ENCODE data around the gene TLCD5.

Gene TLCD5

GRCh38 chr11:120307476-120307875, 17.6 kb upstream of the TLCD5 start:
- DNase-seq (ENCODE audit: low read depth in 2 of 3, low spot score in 2 of 3), result no peak

- no peak for DNase-seq (ENCODE audit: low read depth in 2 of 3, low spot score in 2 of 3)
Measured at GRCh38 chr11:120308081-120308480, 17.0 kb upstream of the TLCD5 start.

GRCh38 chr11:120310870-120311269, 14.2 kb upstream of the TLCD5 start:
- no peak for DNase-seq (ENCODE audit: low read depth in 2 of 3, low spot score in 2 of 3)

GRCh38 chr11:120314861-120315260, 10.2 kb upstream of the TLCD5 start:
- DNase-seq (ENCODE audit: low read depth in 2 of 3, low spot score in 2 of 3), result no peak

GRCh38 chr11:120316880-120317688, 8.0 kb upstream of the TLCD5 start:
- no peak for DNase-seq (ENCODE audit: low read depth in 2 of 3, low spot score in 2 of 3)

- no peak for DNase-seq (ENCODE audit: low read depth in 2 of 3, low spot score in 2 of 3)
Measured at GRCh38 chr11:120317689-120318480, 7.2 kb upstream of the TLCD5 start.

- DNase-seq (ENCODE audit: low read depth in 2 of 3, low spot score in 2 of 3), result no peak
Measured at GRCh38 chr11:120318906-120319305, 6.2 kb upstream of the TLCD5 start.

- DNase-seq (ENCODE audit: low read depth in 2 of 3, low spot score in 2 of 3), result no peak
Measured at GRCh38 chr11:120326228-120326627, 1.1 kb downstream of the TLCD5 start.

GRCh38 chr11:120326845-120327281, 1.8 kb downstream of the TLCD5 start:
- no peak for DNase-seq (ENCODE audit: low read depth in 2 of 3, low spot score in 2 of 3)

GRCh38 chr11:120327311-120327710, 2.2 kb downstream of the TLCD5 start:
- DNase-seq (ENCODE audit: low read depth in 2 of 3, low spot score in 2 of 3), result no peak

- no peak for DNase-seq (ENCODE audit: low read depth in 2 of 3, low spot score in 2 of 3)
Measured at GRCh38 chr11:120329556-120329955, 4.5 kb downstream of the TLCD5 start.

- no peak for DNase-seq (ENCODE audit: low read depth in 2 of 3, low spot score in 2 of 3)
Measured at GRCh38 chr11:120330045-120330444, 4.9 kb downstream of the TLCD5 start.

- DNase-seq (ENCODE audit: low read depth in 2 of 3, low spot score in 2 of 3), result no peak
Measured at GRCh38 chr11:120331301-120331996, 6.3 kb downstream of the TLCD5 start.

- DNase-seq (ENCODE audit: low read depth in 2 of 3, low spot score in 2 of 3), result no peak
Measured at GRCh38 chr11:120332822-120333716, 8.0 kb downstream of the TLCD5 start.

GRCh38 chr11:120333801-120334200, 8.7 kb downstream of the TLCD5 start:
- no peak for DNase-seq (ENCODE audit: low read depth in 2 of 3, low spot score in 2 of 3)

- no peak for DNase-seq (ENCODE audit: low read depth in 2 of 3, low spot score in 2 of 3)
Measured at GRCh38 chr11:120334332-120334731, 9.2 kb downstream of the TLCD5 start.

- peak in 1 of 3 experiments; percentile 17 for DNase-seq (ENCODE audit: low read depth in 2 of 3, low spot score in 2 of 3)
Measured at GRCh38 chr11:120334894-120335462, 9.9 kb downstream of the TLCD5 start.

GRCh38 chr11:120335556-120335907, 10.4 kb downstream of the TLCD5 start:
- peak in 1 of 3 experiments; percentile 21 for DNase-seq (ENCODE audit: low read depth in 2 of 3, low spot score in 2 of 3)

- peak; percentile 63 to 77 (median 67) for DNase-seq (ENCODE audit: low read depth in 2 of 3, low spot score in 2 of 3)
Measured at GRCh38 chr11:120335908-120336640, 11.0 kb downstream of the TLCD5 start, which contains the start of gene ARHGEF12. TSS of gene ARHGEF12 (plus strand) at chr11:120336413. CDS start at chr11:120337244, 831 bp downstream.
